ENCODE results near the gene WDR27.
A peak's percentile ranks its signal among the peaks of the same experiment; 100 is the strongest.

DNA sequence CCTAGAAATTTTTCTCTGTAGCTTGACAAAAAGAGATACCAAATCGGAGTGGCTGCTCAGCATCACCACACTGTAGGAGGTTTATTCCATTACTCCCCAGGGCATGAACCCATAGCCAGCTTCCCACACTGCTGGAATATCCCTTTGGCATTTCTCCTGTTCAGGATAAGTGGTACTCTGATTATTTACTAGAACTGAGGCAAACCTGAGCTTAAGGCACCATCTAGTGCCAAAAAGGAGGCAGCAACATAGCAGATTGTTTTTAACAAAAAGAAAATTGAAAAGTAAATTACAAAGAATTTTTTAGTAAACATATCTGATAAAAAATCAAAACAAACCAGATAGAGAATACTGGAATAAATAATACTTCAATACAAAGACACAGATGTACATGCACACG is 181.7 kb downstream of the WDR27 start:
- TF ChIP-seq, protein P1, sequence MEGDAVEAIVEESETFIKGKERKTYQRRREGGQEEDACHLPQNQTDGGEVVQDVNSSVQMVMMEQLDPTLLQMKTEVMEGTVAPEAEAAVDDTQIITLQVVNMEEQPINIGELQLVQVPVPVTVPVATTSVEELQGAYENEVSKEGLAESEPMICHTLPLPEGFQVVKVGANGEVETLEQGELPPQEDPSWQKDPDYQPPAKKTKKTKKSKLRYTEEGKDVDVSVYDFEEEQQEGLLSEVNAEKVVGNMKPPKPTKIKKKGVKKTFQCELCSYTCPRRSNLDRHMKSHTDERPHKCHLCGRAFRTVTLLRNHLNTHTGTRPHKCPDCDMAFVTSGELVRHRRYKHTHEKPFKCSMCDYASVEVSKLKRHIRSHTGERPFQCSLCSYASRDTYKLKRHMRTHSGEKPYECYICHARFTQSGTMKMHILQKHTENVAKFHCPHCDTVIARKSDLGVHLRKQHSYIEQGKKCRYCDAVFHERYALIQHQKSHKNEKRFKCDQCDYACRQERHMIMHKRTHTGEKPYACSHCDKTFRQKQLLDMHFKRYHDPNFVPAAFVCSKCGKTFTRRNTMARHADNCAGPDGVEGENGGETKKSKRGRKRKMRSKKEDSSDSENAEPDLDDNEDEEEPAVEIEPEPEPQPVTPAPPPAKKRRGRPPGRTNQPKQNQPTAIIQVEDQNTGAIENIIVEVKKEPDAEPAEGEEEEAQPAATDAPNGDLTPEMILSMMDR (conservative IDR thresholded peaks at IDR 0.05; ENCODE audit: low read length), result 0 out of 2 replicates have a peak, but pooled peaks have one; percentile 9
- no peak for TF ChIP-seq EZH2phosphoT487 (IDR thresholded peaks at IDR 0.05; ENCODE audit: borderline replicate concordance, low read depth, low read length)
